ENCODE results near the gene TTLL9. TPM values are rescaled to one million over a fixed set of nuclear protein-coding genes. Genes with fewer than 3 reads are reported as not detected.

Gene TTLL9
- total RNA-seq, 5 donors from 2014 or later (not counting 1 experiment from before 2014, with no cell fraction given): 0.16 TPM; not detected in 4

DNA sequence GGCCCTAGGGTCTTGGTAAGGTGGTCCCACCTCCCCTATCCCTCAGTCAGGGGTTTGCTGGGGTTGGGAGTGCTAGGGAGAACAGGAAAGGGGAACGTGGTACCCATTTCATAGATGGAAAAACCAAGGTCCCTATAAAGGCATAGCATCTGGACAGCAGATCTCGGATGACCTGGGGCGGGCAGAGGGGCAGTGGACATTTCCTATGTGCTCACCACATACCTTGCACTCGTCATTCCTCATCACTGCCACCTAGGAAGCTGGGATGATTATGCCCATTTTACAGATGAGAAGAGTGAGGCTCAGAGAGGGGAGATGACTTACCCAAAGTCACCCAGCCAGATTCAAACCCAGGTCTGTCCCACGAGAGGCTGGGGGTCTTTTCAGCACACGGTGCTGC lies 39.2 kb upstream of the TTLL9 start:
- H3K4me1 ChIP-seq (ENCODE audit: control insufficient read depth in 1 of 2, extremely low read depth in 1 of 2, insufficient read depth in 2 of 2, low read length in 2 of 2): peaks cover 0 to 7% of the 10 kb centered on the region in 2 experiments
- no peaks in the 10 kb centered on the region for H3K36me3 ChIP-seq (ENCODE audit: control insufficient read depth in 2 of 2, extremely low read depth in 1 of 2, insufficient read depth in 1 of 2, low read length in 1 of 2)
- no peak overlapping the region for H3K4me3 ChIP-seq (ENCODE audit: control insufficient read depth in 1 of 2, extremely low read depth in 1 of 2, low read length in 1 of 2)
- no peaks in the 10 kb centered on the region for H3K27me3 Mint-ChIP-seq
- no peak overlapping the region for H3K27ac Mint-ChIP-seq
- ChIA-PET CTCF (interaction anchor here in 1 of 2 donors (0.6 to 1.0 kb wide), 2 partner anchors 8 to 10 kb away, joined by 3 read pairs; no protein-coding TSS in a partner anchor), POLR2A (no interaction called here)
- WGBS (ENCODE audit: insufficient coverage): 68% methylated on average over 2 of the region's 6 CpGs
- H3K36me3 Mint-ChIP-seq: no peaks in the 10 kb centered on the region
- H3K27ac ChIP-seq (ENCODE audit: low read length): no peak overlapping the region
- no peak overlapping the region for H3K4me3 Mint-ChIP-seq
- H3K4me1 Mint-ChIP-seq: peaks cover 0 to 8% (median 4%) of the 10 kb centered on the region in 3 donors
- ATAC-seq (replicated peaks in 1 of 4) (no peak), DNase-seq (no peak)
- H3K27me3 ChIP-seq (replicated peaks in 1 of 2; ENCODE audit: control insufficient read depth in 2 of 2, extremely low read depth in 1 of 2, insufficient read depth in 2 of 2, low read length in 1 of 2): peaks cover 0 to 16% of the 10 kb centered on the region in 2 experiments
- H3K9me3 ChIP-seq: no peaks in the 10 kb centered on the region
- no peaks in the 10 kb centered on the region for H3K9me3 Mint-ChIP-seq

GRCh38 chr20:31831771-31832306 lies 38.6 kb upstream of the TTLL9 start:
- ChIA-PET CTCF (interaction anchor here in 1 of 2 donors (0.6 to 1.0 kb wide), 2 partner anchors 9 to 255 kb away, joined by 3 read pairs; no protein-coding TSS in a partner anchor), POLR2A (no interaction called here)
- ATAC-seq (replicated peaks in 1 of 4): no peak
- H3K9me3 ChIP-seq: no peaks in the 10 kb centered on the region
- WGBS (ENCODE audit: insufficient coverage): 97% methylated on average over 12 of the region's 17 CpGs
- H3K4me1 ChIP-seq (ENCODE audit: control insufficient read depth in 1 of 2, extremely low read depth in 1 of 2, insufficient read depth in 2 of 2, low read length in 2 of 2): peaks cover 0 to 14% of the 10 kb centered on the region in 2 experiments
- Mint-ChIP-seq H3K4me3 (no peak overlapping the region), H3K4me1 (peaks cover 0 to 11% (median 5%) of the 10 kb centered on the region in 3 donors), H3K9me3 (no peaks in the 10 kb centered on the region), H3K27me3 (no peaks in the 10 kb centered on the region), H3K27ac (no peak overlapping the region), H3K36me3 (no peaks in the 10 kb centered on the region)
- peaks cover 0 to 18% of the 10 kb centered on the region in 2 experiments for H3K27me3 ChIP-seq (replicated peaks in 1 of 2; ENCODE audit: control insufficient read depth in 2 of 2, extremely low read depth in 1 of 2, insufficient read depth in 2 of 2, low read length in 1 of 2)
- no peak overlapping the region for H3K4me3 ChIP-seq (ENCODE audit: control insufficient read depth in 1 of 2, extremely low read depth in 1 of 2, low read length in 1 of 2)
- no peaks in the 10 kb centered on the region for H3K36me3 ChIP-seq (ENCODE audit: control insufficient read depth in 2 of 2, extremely low read depth in 1 of 2, insufficient read depth in 1 of 2, low read length in 1 of 2)
- no peak overlapping the region for H3K27ac ChIP-seq (ENCODE audit: low read length)
- DNase-seq: no peak

- POLR2A ChIA-PET: no interaction called here
- H3K9me3 ChIP-seq: no peaks in the 10 kb centered on the region
- Mint-ChIP-seq H3K4me3 (no peak overlapping the region), H3K4me1 (peaks cover 0 to 11% (median 5%) of the 10 kb centered on the region in 3 donors), H3K36me3 (no peaks in the 10 kb centered on the region), H3K9me3 (no peaks in the 10 kb centered on the region), H3K27me3 (no peaks in the 10 kb centered on the region), H3K27ac (no peak overlapping the region)
- no peak for ATAC-seq (replicated peaks in 1 of 4)
- H3K27me3 ChIP-seq (replicated peaks in 1 of 2; ENCODE audit: control insufficient read depth in 2 of 2, extremely low read depth in 1 of 2, insufficient read depth in 2 of 2, low read length in 1 of 2): peaks cover 0 to 24% of the 10 kb centered on the region in 2 experiments
- CTCF ChIA-PET: interaction anchor here in 1 of 2 donors (0.5 to 0.6 kb wide), 2 partner anchors 20 to 671 kb away, joined by 3 read pairs; no protein-coding TSS in a partner anchor
- peaks cover 0 to 14% of the 10 kb centered on the region in 2 experiments for H3K4me1 ChIP-seq (ENCODE audit: control insufficient read depth in 1 of 2, extremely low read depth in 1 of 2, insufficient read depth in 2 of 2, low read length in 2 of 2)
- 72% methylated on average over 14 of the region's 14 CpGs for WGBS (ENCODE audit: insufficient coverage)
- H3K4me3 ChIP-seq (ENCODE audit: control insufficient read depth in 1 of 2, extremely low read depth in 1 of 2, low read length in 1 of 2): no peak overlapping the region
- no peaks in the 10 kb centered on the region for H3K36me3 ChIP-seq (ENCODE audit: control insufficient read depth in 2 of 2, extremely low read depth in 1 of 2, insufficient read depth in 1 of 2, low read length in 1 of 2)
- peak in 26 of 35 experiments; percentile 6 to 67 (median 41) for DNase-seq
- H3K27ac ChIP-seq (ENCODE audit: low read length): no peak overlapping the region
Observed at GRCh38 chr20:31833130-31833930, 37.1 kb upstream of the TTLL9 start.

GRCh38 chr20:31833931-31834521 lies 36.4 kb upstream of the TTLL9 start:
- CTCF ChIA-PET: interaction anchor here in 1 of 2 donors (0.5 to 0.6 kb wide), 2 partner anchors 20 to 670 kb away, joined by 3 read pairs; no protein-coding TSS in a partner anchor

DNA sequence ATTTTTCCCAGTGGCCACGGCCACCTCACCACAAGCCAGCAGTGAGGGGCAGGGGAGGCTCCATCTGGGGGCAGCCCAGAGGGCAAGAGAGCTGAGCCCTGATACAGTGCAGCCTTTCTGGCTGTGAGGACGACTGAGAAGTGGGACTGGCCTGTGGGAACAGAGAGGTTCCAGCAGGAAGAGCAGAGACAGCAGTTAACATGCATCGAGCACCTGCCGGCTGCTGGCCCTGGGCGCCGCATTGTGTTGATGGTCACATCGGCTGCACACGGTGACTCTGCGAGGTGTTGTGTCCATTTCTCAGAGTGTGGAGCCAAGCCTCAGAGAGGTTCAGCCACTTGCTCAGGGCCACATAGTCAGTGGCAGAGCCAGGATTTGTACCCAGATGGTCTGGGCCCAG lies 34.9 kb upstream of the TTLL9 start:
- H3K36me3 Mint-ChIP-seq: no peaks in the 10 kb centered on the region
- POLR2A ChIA-PET: interaction anchor here in 1 of 2 donors (0.5 kb wide), 1 partner anchor 269 kb away, joined by 3 read pairs; no protein-coding TSS in a partner anchor
- WGBS (ENCODE audit: insufficient coverage): 80% methylated on average over 9 of the region's 9 CpGs
- H3K36me3 ChIP-seq (ENCODE audit: control insufficient read depth in 2 of 2, extremely low read depth in 1 of 2, insufficient read depth in 1 of 2, low read length in 1 of 2): no peaks in the 10 kb centered on the region
- peaks cover 0 to 11% (median 5%) of the 10 kb centered on the region in 3 donors for H3K4me1 Mint-ChIP-seq
- H3K4me1 ChIP-seq (ENCODE audit: control insufficient read depth in 1 of 2, extremely low read depth in 1 of 2, insufficient read depth in 2 of 2, low read length in 2 of 2): peaks cover 0 to 14% of the 10 kb centered on the region in 2 experiments
- no peaks in the 10 kb centered on the region for H3K9me3 Mint-ChIP-seq
- no peak overlapping the region for H3K4me3 ChIP-seq (ENCODE audit: control insufficient read depth in 1 of 2, extremely low read depth in 1 of 2, low read length in 1 of 2)
- no peaks in the 10 kb centered on the region for H3K27me3 Mint-ChIP-seq
- no peak for DNase-seq
- H3K27ac Mint-ChIP-seq: no peak overlapping the region
- H3K9me3 ChIP-seq: no peaks in the 10 kb centered on the region
- no peak for ATAC-seq (replicated peaks in 1 of 4)
- CTCF ChIA-PET: no interaction called here
- no peak overlapping the region for H3K27ac ChIP-seq (ENCODE audit: low read length)
- H3K4me3 Mint-ChIP-seq: no peak overlapping the region
- peaks cover 0 to 25% of the 10 kb centered on the region in 2 experiments for H3K27me3 ChIP-seq (replicated peaks in 1 of 2; ENCODE audit: control insufficient read depth in 2 of 2, extremely low read depth in 1 of 2, insufficient read depth in 2 of 2, low read length in 1 of 2)

More at GRCh38 chr20:31833931-31834521, 36.4 kb upstream of the TTLL9 start:
- no peak for DNase-seq
- Mint-ChIP-seq H3K4me1 (peaks cover 0 to 11% (median 5%) of the 10 kb centered on the region in 3 donors), H3K36me3 (no peaks in the 10 kb centered on the region), H3K9me3 (no peaks in the 10 kb centered on the region), H3K27me3 (no peaks in the 10 kb centered on the region), H3K27ac (no peak overlapping the region), H3K4me3 (no peak overlapping the region)
- POLR2A ChIA-PET: no interaction called here
- Histone ChIP-seq H3K36me3 (ENCODE audit: control insufficient read depth in 2 of 2, extremely low read depth in 1 of 2, insufficient read depth in 1 of 2, low read length in 1 of 2) (no peaks in the 10 kb centered on the region), H3K4me3 (ENCODE audit: control insufficient read depth in 1 of 2, extremely low read depth in 1 of 2, low read length in 1 of 2) (no peak overlapping the region), H3K27me3 (replicated peaks in 1 of 2; ENCODE audit: control insufficient read depth in 2 of 2, extremely low read depth in 1 of 2, insufficient read depth in 2 of 2, low read length in 1 of 2) (peaks cover 0 to 25% of the 10 kb centered on the region in 2 experiments), H3K9me3 (no peaks in the 10 kb centered on the region), H3K4me1 (ENCODE audit: control insufficient read depth in 1 of 2, extremely low read depth in 1 of 2, insufficient read depth in 2 of 2, low read length in 2 of 2) (peaks cover 0 to 14% of the 10 kb centered on the region in 2 experiments), H3K27ac (ENCODE audit: low read length) (no peak overlapping the region)
- ATAC-seq (replicated peaks in 1 of 4): no peak
- WGBS (ENCODE audit: insufficient coverage): 99% methylated on average over 8 of the region's 20 CpGs

Data from T-cell (primary cell).